ENCODE data around the gene MTSS2.

MTSS2 gene

GRCh38 chr16:70692130-70692872, 6.4 kb upstream of the MTSS2 start:
- H3K4me3 ChIP-seq (ENCODE audit: low read depth, low read length) = no peak overlapping the region
- TF ChIP-seq CTCF (IDR thresholded peaks at IDR 0.05; ENCODE audit: low read depth, low read length) = no peak
- DNase-seq = no peak
- H3K4me1 ChIP-seq = peaks cover 75% of the 10 kb centered on the region
- no peaks in the 10 kb centered on the region for H3K36me3 ChIP-seq
- no peaks in the 10 kb centered on the region for H3K27me3 ChIP-seq
- no peaks in the 10 kb centered on the region for H3K9me3 ChIP-seq

GRCh38 chr16:70691223-70692129, 5.6 kb upstream of the MTSS2 start:
- DNase-seq = no peak

GRCh38 chr16:70689970-70690891, 4.4 kb upstream of the MTSS2 start:
- no peak for DNase-seq
- Histone ChIP-seq H3K27me3 (no peaks in the 10 kb centered on the region), H3K4me1 (peaks cover 63% of the 10 kb centered on the region), H3K9me3 (no peaks in the 10 kb centered on the region), H3K36me3 (no peaks in the 10 kb centered on the region), H3K4me3 (ENCODE audit: low read depth, low read length) (no peak overlapping the region)
- no peak for TF ChIP-seq CTCF (IDR thresholded peaks at IDR 0.05; ENCODE audit: low read depth, low read length)

More at GRCh38 chr16:70691223-70692129, 5.6 kb upstream of the MTSS2 start:
- no peaks in the 10 kb centered on the region for H3K9me3 ChIP-seq
- no peak overlapping the region for H3K4me3 ChIP-seq (ENCODE audit: low read depth, low read length)
- no peak for TF ChIP-seq CTCF (IDR thresholded peaks at IDR 0.05; ENCODE audit: low read depth, low read length)
- H3K36me3 ChIP-seq = no peaks in the 10 kb centered on the region
- H3K27me3 ChIP-seq = no peaks in the 10 kb centered on the region
- H3K4me1 ChIP-seq = peaks cover 72% of the 10 kb centered on the region

- no peak for DNase-seq
- no peak for TF ChIP-seq CTCF (IDR thresholded peaks at IDR 0.05; ENCODE audit: low read depth, low read length)
- no peaks in the 10 kb centered on the region for H3K36me3 ChIP-seq
Measured at GRCh38 chr16:70689035-70689969, 3.4 kb upstream of the MTSS2 start.

GRCh38 chr16:70688246-70688742, 2.4 kb upstream of the MTSS2 start:
- peak; percentile 61 for DNase-seq
- Histone ChIP-seq H3K9me3 (no peaks in the 10 kb centered on the region), H3K4me3 (ENCODE audit: low read depth, low read length) (no peak overlapping the region), H3K4me1 (peaks cover 45% of the 10 kb centered on the region), H3K27me3 (no peaks in the 10 kb centered on the region), H3K36me3 (peaks cover 3% of the 10 kb centered on the region; the same call in 1 of the 2 replicates)
- TF ChIP-seq CTCF (IDR thresholded peaks at IDR 0.05; ENCODE audit: low read depth, low read length) = no peak

More at GRCh38 chr16:70689035-70689969, 3.4 kb upstream of the MTSS2 start:
- Histone ChIP-seq H3K4me3 (ENCODE audit: low read depth, low read length) (no peak overlapping the region), H3K4me1 (peaks cover 55% of the 10 kb centered on the region), H3K9me3 (no peaks in the 10 kb centered on the region), H3K27me3 (no peaks in the 10 kb centered on the region)

Measured in BE2C (cell line).